Activated CD8-positive, alpha-beta memory T cell treated with anti-CD3 and anti-CD28 coated beads, Interleukin-2, amount 10 ng/mL, durations not matched to agents 7 days and 5 days (primary cell): ENCODE measurements around the gene SLC37A1. TPM values are rescaled to one million over a fixed set of nuclear protein-coding genes. Genes with fewer than 3 reads are reported as not detected.

ENCODE experiments used
- ATAC-seq: fragments of 150-1000 bp; cut with Tn5 transposase; one replicate; pipeline ENCODE4 v1.10.0; 2021; ENCODE audit warnings: moderate library complexity
- CTCF ChIA-PET: fragments of 350-600 bp; sonication (Branson Sonifier 250); formaldehyde crosslinking; loops from one replicate; lab custom pipeline; 2021; ENCODE audit warnings: antibody characterized with exemption; lab: Charles Lee
- DNase-seq: peaks from one replicate; pipeline ENCODE4 v3.0.0-alpha.2; 2020
- H3K27ac Mint-ChIP-seq: one replicate; pipeline ENCODE4 v1.8.0; 2021; ENCODE audit warnings: mild to moderate bottlenecking, mixed read lengths
- H3K27me3 Mint-ChIP-seq: one replicate; pipeline ENCODE4 v1.8.0; 2021; ENCODE audit warnings: mixed read lengths
- H3K36me3 Mint-ChIP-seq: one replicate; pipeline ENCODE4 v1.8.0; 2021; ENCODE audit warnings: mild to moderate bottlenecking, mixed read lengths
- H3K4me1 Mint-ChIP-seq: one replicate; pipeline ENCODE4 v1.8.0; 2021; ENCODE audit warnings: mixed read lengths
- H3K4me3 Mint-ChIP-seq: one replicate; pipeline ENCODE4 v1.8.0; 2021; ENCODE audit warnings: mild to moderate bottlenecking, moderate library complexity, mixed read lengths
- H3K9me3 Mint-ChIP-seq: one replicate; pipeline ENCODE4 v1.8.0; 2022; ENCODE audit warnings: low read depth, mixed read lengths
- total RNA-seq, 2 experiments: library from RNA; stranded (reverse); gene quantifications; one replicate each; pipeline ENCODE4 v1.2.3, GENCODE V29; 2021

Gene SLC37A1
- total RNA-seq, 2 experiments from 2014 or later: 14.0 to 14.8 TPM

- CTCF ChIA-PET: interaction anchor here (0.9 to 1.2 kb wide), 2 partner anchors 16 to 242 kb away, joined by 3 to 4 read pairs; no protein-coding TSS in a partner anchor
- ATAC-seq: no peak
Observed at GRCh38 chr21:42590431-42591131, 76.9 kb downstream of the SLC37A1 start.

GRCh38 chr21:42591170-42591869, 77.7 kb downstream of the SLC37A1 start:
- Mint-ChIP-seq H3K27ac (no peak overlapping the region), H3K4me3 (no peak overlapping the region), H3K27me3 (peaks cover 11% of the 10 kb centered on the region), H3K9me3 (no peaks in the 10 kb centered on the region), H3K36me3 (no peaks in the 10 kb centered on the region), H3K4me1 (peaks cover 18% of the 10 kb centered on the region)
- DNase-seq (peak; percentile 26), ATAC-seq (no peak)
- CTCF ChIA-PET: interaction anchor here (0.9 to 1.2 kb wide), 2 partner anchors 16 to 241 kb away, joined by 3 to 4 read pairs; no protein-coding TSS in a partner anchor

More at GRCh38 chr21:42590431-42591131, 76.9 kb downstream of the SLC37A1 start:
- H3K4me1 Mint-ChIP-seq: peaks cover 18% of the 10 kb centered on the region
- no peak overlapping the region for H3K4me3 Mint-ChIP-seq
- H3K27ac Mint-ChIP-seq: no peak overlapping the region
- H3K27me3 Mint-ChIP-seq: peaks cover 6% of the 10 kb centered on the region
- H3K36me3 Mint-ChIP-seq: no peaks in the 10 kb centered on the region
- DNase-seq: peak; percentile 48
- H3K9me3 Mint-ChIP-seq: no peaks in the 10 kb centered on the region

- CTCF ChIA-PET: interaction anchor here (0.7 to 2.3 kb wide), 24 partner anchors 10 to 313 kb away, joined by 3 to 32 read pairs (median 4); partner anchors contain the start of genes NDUFV3 and PDE9A
- DNase-seq (peak; percentile 28), ATAC-seq (no peak)
- Mint-ChIP-seq H3K4me1 (peaks cover 18% of the 10 kb centered on the region), H3K27me3 (peaks cover 17% of the 10 kb centered on the region), H3K27ac (no peak overlapping the region), H3K9me3 (no peaks in the 10 kb centered on the region), H3K36me3 (no peaks in the 10 kb centered on the region), H3K4me3 (no peak overlapping the region)
Observed at GRCh38 chr21:42592156-42592820, 78.6 kb downstream of the SLC37A1 start.

GRCh38 chr21:42593007-42593814, 79.6 kb downstream of the SLC37A1 start:
- ATAC-seq (peak; percentile 93), DNase-seq (peak; percentile 79)
- Mint-ChIP-seq H3K27me3 (peaks cover 22% of the 10 kb centered on the region), H3K27ac (no peak overlapping the region), H3K9me3 (no peaks in the 10 kb centered on the region), H3K36me3 (no peaks in the 10 kb centered on the region), H3K4me3 (no peak overlapping the region), H3K4me1 (peaks cover 18% of the 10 kb centered on the region)
- CTCF ChIA-PET: interaction anchor here (0.6 to 2.3 kb wide), 35 partner anchors 8 to 312 kb away, joined by 3 to 32 read pairs (median 4); partner anchors contain the start of genes NDUFV3 and PDE9A

GRCh38 chr21:42594616-42595282, 81.1 kb downstream of the SLC37A1 start:
- Mint-ChIP-seq H3K4me3 (no peak overlapping the region), H3K27me3 (peaks cover 22% of the 10 kb centered on the region), H3K27ac (no peak overlapping the region), H3K36me3 (no peaks in the 10 kb centered on the region), H3K4me1 (peaks cover 18% of the 10 kb centered on the region), H3K9me3 (no peaks in the 10 kb centered on the region)
- CTCF ChIA-PET: interaction anchor here (1.0 to 2.3 kb wide), 5 partner anchors 7 to 284 kb away, joined by 3 to 32 read pairs (median 6); no protein-coding TSS in a partner anchor
- peak; percentile 35 for DNase-seq
- ATAC-seq: no peak

- Mint-ChIP-seq H3K27me3 (peaks cover 22% of the 10 kb centered on the region), H3K4me1 (peaks cover 16% of the 10 kb centered on the region), H3K36me3 (no peaks in the 10 kb centered on the region), H3K27ac (no peak overlapping the region), H3K9me3 (no peaks in the 10 kb centered on the region), H3K4me3 (no peak overlapping the region)
- ATAC-seq (no peak), DNase-seq (peak; percentile 37)
- CTCF ChIA-PET: no interaction called here
Observed at GRCh38 chr21:42595283-42596187, 81.9 kb downstream of the SLC37A1 start.

- no peak overlapping the region for H3K27ac Mint-ChIP-seq
- DNase-seq (no peak), ATAC-seq (no peak)
- no peaks in the 10 kb centered on the region for H3K9me3 Mint-ChIP-seq
- no peaks in the 10 kb centered on the region for H3K36me3 Mint-ChIP-seq
- CTCF ChIA-PET: no interaction called here
- H3K27me3 Mint-ChIP-seq: peaks cover 22% of the 10 kb centered on the region
- no peak overlapping the region for H3K4me3 Mint-ChIP-seq
- peaks cover 6% of the 10 kb centered on the region for H3K4me1 Mint-ChIP-seq
Observed at GRCh38 chr21:42596657-42597056, 83.0 kb downstream of the SLC37A1 start.

- no peak for DNase-seq
- no peak for ATAC-seq
- CTCF ChIA-PET: no interaction called here
- H3K4me1 Mint-ChIP-seq: peaks cover 3% of the 10 kb centered on the region
- peaks cover 23% of the 10 kb centered on the region for H3K27me3 Mint-ChIP-seq
- no peak overlapping the region for H3K27ac Mint-ChIP-seq
- H3K4me3 Mint-ChIP-seq: no peak overlapping the region
- H3K9me3 Mint-ChIP-seq: no peaks in the 10 kb centered on the region
- no peaks in the 10 kb centered on the region for H3K36me3 Mint-ChIP-seq
Observed at GRCh38 chr21:42597487-42598158, 84.0 kb downstream of the SLC37A1 start.

GRCh38 chr21:42598159-42598735, 84.6 kb downstream of the SLC37A1 start:
- no peak for ATAC-seq
- CTCF ChIA-PET: no interaction called here
- peaks cover 28% of the 10 kb centered on the region for H3K27me3 Mint-ChIP-seq
- peaks cover 3% of the 10 kb centered on the region for H3K4me1 Mint-ChIP-seq
- H3K27ac Mint-ChIP-seq: no peak overlapping the region
- no peaks in the 10 kb centered on the region for H3K9me3 Mint-ChIP-seq
- DNase-seq: no peak
- H3K4me3 Mint-ChIP-seq: no peak overlapping the region
- H3K36me3 Mint-ChIP-seq: no peaks in the 10 kb centered on the region

- Mint-ChIP-seq H3K4me1 (peaks cover 3% of the 10 kb centered on the region), H3K27me3 (peaks cover 37% of the 10 kb centered on the region), H3K4me3 (no peak overlapping the region), H3K9me3 (peaks cover 5% of the 10 kb centered on the region), H3K27ac (no peak overlapping the region), H3K36me3 (no peaks in the 10 kb centered on the region)
- CTCF ChIA-PET: no interaction called here
- DNase-seq (no peak), ATAC-seq (no peak)
Observed at GRCh38 chr21:42599486-42599885, 85.8 kb downstream of the SLC37A1 start.

- DNase-seq (no peak), ATAC-seq (no peak)
- Mint-ChIP-seq H3K36me3 (no peaks in the 10 kb centered on the region), H3K27me3 (peaks cover 33% of the 10 kb centered on the region), H3K27ac (no peak overlapping the region), H3K4me1 (no peaks in the 10 kb centered on the region), H3K9me3 (peaks cover 5% of the 10 kb centered on the region), H3K4me3 (no peak overlapping the region)
- CTCF ChIA-PET: interaction anchor here (0.6 to 1.0 kb wide), 2 partner anchors 42 to 296 kb away, joined by 3 read pairs; no protein-coding TSS in a partner anchor
Observed at GRCh38 chr21:42599962-42600361, 86.3 kb downstream of the SLC37A1 start.
